WERI-Rb-1 (cell line): ENCODE results near the gene SLC6A8.

Experiments used
- DNase-seq: peaks from one replicate; pipeline ENCODE4 v3.0.0-alpha.2; 2020
- H3K27ac ChIP-seq: fragments of 250-450 bp; sonication (Bioruptor Pico); 2 replicates; pipeline ENCODE4 v1.5.1; 2020; ENCODE audit warnings: mild to moderate bottlenecking, moderate library complexity
- H3K27me3 ChIP-seq: fragments of 250-450 bp; sonication (Bioruptor Pico); 2 replicates; pipeline ENCODE4 v1.5.1; 2021; ENCODE audit warnings: mild to moderate bottlenecking, low read depth, moderate library complexity; ENCODE audit not compliant: insufficient read depth, severe bottlenecking
- H3K36me3 ChIP-seq: fragments of 250-450 bp; sonication (Bioruptor Pico); 2 replicates; pipeline ENCODE4 v1.5.1; 2020; ENCODE audit warnings: mild to moderate bottlenecking, moderate library complexity
- H3K4me3 ChIP-seq: 2 replicates; pipeline ENCODE4 v1.5.1; 2011; ENCODE audit warnings: low read depth, mild to moderate bottlenecking, control low read depth, low read length
- H3K9me3 ChIP-seq: fragments of 250-450 bp; sonication (Bioruptor Pico); 2 replicates; pipeline ENCODE4 v1.5.1; 2021; ENCODE audit warnings: mild to moderate bottlenecking, moderate library complexity; ENCODE audit not compliant: severe bottlenecking
- TF ChIP-seq, protein P1 (sequence below): IDR thresholded peaks from 2 replicates; pipeline ENCODE4 v1.5.1; 2011; ENCODE audit warnings: low read depth, mild to moderate bottlenecking, control low read depth, inconsistent platforms, low read length

Gene SLC6A8

DNA sequence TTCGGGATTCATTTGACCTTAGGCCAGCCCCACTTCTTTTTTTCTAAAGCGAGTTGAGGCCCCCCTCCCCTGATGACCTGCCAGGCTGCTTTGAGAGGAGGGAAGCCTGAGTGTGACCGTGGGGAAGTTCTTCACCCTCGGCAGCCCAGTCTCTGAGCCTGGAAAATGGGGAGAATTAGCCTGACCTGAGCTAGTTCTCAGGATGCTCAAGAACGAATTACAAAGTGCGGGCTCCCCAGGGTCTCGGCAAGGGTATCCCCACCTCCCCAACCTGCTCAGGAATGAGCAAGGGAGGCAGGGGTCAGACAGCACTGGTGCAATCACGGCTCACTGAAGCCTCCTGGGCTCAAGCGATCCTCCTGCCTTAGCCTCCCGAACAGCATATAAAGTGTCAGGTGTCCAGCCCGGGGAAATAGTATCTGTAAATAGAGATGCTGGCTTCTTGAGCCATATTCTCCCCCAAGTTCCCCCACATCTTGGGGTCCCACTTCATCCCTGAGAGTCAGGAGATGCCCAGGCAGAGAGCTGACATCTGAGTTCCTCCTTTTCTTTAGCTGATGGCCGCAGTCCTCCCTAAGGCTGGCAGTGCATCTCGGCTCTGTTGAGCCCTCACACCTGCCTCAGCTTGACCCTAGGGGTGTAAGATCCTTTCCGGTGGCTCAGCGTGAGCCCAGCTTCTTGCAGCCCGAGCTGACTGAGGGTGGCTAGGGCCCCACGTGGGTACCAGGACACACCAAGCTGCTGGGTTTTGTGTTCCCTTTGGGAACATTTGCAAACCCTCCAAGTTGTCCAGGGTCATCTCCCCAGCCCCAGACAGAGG is 39.2 kb upstream of the SLC6A8 start:
- H3K9me3 ChIP-seq = peaks cover 8% of the 10 kb centered on the region
- no peaks in the 10 kb centered on the region for H3K36me3 ChIP-seq
- H3K27ac ChIP-seq = no peak overlapping the region
- DNase-seq = no peak
- H3K4me3 ChIP-seq = no peak overlapping the region
- H3K27me3 ChIP-seq = peaks cover 11% of the 10 kb centered on the region
- TF ChIP-seq, protein P1, sequence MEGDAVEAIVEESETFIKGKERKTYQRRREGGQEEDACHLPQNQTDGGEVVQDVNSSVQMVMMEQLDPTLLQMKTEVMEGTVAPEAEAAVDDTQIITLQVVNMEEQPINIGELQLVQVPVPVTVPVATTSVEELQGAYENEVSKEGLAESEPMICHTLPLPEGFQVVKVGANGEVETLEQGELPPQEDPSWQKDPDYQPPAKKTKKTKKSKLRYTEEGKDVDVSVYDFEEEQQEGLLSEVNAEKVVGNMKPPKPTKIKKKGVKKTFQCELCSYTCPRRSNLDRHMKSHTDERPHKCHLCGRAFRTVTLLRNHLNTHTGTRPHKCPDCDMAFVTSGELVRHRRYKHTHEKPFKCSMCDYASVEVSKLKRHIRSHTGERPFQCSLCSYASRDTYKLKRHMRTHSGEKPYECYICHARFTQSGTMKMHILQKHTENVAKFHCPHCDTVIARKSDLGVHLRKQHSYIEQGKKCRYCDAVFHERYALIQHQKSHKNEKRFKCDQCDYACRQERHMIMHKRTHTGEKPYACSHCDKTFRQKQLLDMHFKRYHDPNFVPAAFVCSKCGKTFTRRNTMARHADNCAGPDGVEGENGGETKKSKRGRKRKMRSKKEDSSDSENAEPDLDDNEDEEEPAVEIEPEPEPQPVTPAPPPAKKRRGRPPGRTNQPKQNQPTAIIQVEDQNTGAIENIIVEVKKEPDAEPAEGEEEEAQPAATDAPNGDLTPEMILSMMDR = no peak

DNA sequence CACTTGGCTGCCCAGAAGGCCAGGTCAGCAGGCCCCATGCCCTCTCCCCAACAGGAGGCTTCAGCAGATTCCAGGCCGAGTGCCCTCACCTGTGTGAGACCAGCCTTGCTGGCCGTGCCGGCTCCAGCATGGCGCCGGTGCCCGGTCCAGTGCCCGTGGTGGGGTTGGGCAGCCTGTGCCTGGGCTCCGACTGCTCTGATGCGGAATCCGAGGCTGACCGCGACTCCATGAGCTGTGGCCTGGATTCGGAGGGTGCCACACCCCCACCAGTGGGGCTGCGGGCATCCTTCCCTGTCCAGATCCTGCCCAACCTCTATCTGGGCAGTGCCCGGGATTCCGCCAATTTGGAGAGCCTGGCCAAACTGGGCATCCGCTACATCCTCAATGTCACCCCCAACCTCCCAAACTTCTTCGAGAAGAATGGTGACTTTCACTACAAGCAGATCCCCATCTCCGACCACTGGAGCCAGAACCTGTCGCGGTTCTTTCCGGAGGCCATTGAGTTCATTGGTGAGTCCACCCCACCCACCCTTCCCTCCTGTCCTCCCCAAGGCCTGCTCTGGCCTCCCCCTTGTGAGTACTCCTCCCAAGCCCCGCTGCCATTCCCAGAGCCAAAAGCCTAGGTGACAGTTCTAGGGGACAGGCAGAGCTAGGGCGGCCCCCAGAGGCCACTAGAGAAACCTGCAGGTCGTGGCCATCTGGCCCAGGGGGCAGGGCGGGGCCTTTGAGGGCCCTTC is 38.4 kb upstream of the SLC6A8 start:
- H3K9me3 ChIP-seq = peaks cover 12% of the 10 kb centered on the region
- DNase-seq = peak; percentile 90
- peaks cover 7% of the 10 kb centered on the region for H3K27me3 ChIP-seq
- H3K36me3 ChIP-seq = no peaks in the 10 kb centered on the region
- TF ChIP-seq, protein P1 = peak; percentile 89
- H3K27ac ChIP-seq = peak overlapping the region; percentile 60
- no peak overlapping the region for H3K4me3 ChIP-seq

DNA sequence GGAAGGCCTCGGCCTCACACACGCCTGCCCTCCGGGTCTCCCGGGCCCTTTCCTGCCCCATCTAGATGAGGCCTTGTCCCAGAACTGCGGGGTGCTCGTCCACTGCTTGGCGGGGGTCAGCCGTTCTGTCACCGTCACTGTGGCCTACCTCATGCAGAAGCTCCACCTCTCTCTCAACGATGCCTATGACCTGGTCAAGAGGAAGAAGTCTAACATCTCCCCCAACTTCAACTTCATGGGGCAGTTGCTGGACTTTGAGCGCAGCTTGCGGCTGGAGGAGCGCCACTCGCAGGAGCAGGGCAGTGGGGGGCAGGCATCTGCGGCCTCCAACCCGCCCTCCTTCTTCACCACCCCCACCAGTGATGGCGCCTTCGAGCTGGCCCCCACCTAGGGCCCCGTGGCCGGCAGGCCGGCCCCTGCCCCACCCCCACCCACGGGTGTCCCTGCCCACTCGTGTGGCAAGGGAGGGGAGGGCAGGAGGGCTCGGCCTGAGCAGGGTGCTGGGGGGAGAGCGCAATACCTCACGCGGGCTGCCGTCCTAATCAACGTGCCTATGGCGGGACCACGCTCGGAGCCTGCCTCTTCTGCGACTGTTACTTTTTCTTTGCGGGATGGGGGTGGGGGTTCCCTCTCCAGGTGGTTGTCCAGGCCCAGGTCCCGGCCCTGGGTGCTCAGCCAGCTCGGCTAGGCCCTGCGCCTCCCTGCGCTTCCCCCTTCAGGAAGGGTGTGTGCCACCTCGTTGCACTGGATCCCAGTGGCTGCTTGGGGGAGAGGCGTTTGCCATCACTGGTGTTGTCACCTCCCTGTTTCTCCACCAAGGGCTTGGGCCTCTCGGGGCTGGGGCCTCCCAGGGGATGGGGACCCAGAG is 37.6 kb upstream of the SLC6A8 start:
- TF ChIP-seq, protein P1 = 0 out of 2 replicates have a peak, but pooled peaks have one; percentile 1
- H3K27ac ChIP-seq = peak overlapping the region; percentile 60
- H3K9me3 ChIP-seq = peaks cover 12% of the 10 kb centered on the region
- peak; percentile 15 for DNase-seq
- peaks cover 10% of the 10 kb centered on the region for H3K27me3 ChIP-seq
- H3K36me3 ChIP-seq = no peaks in the 10 kb centered on the region
- no peak overlapping the region for H3K4me3 ChIP-seq

DNA sequence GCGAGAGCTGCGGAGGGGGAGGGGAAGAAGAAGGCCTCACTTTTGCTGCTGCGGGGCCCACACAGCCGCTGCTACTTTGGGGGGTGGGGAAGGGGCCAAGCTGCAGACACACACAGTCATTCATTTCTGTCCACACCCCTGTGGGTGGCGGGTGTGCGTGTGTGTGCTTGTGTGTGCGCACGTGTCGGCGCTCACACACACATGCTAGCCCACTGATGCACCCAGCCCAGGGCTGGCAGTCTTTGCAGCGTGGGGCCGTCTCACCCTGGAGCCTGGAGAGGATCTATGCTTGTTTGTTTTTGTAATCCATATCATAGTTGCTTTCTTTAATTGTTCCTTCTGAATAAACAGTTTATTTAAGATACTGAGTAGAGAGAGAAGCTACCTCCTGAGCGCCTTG is 36.8 kb upstream of the SLC6A8 start:
- TF ChIP-seq, protein P1 = no peak
- H3K36me3 ChIP-seq = no peaks in the 10 kb centered on the region
- no peak for DNase-seq
- peaks cover 7% of the 10 kb centered on the region for H3K27me3 ChIP-seq
- peaks cover 12% of the 10 kb centered on the region for H3K9me3 ChIP-seq
- H3K27ac ChIP-seq = no peak overlapping the region
- H3K4me3 ChIP-seq = no peak overlapping the region

DNA sequence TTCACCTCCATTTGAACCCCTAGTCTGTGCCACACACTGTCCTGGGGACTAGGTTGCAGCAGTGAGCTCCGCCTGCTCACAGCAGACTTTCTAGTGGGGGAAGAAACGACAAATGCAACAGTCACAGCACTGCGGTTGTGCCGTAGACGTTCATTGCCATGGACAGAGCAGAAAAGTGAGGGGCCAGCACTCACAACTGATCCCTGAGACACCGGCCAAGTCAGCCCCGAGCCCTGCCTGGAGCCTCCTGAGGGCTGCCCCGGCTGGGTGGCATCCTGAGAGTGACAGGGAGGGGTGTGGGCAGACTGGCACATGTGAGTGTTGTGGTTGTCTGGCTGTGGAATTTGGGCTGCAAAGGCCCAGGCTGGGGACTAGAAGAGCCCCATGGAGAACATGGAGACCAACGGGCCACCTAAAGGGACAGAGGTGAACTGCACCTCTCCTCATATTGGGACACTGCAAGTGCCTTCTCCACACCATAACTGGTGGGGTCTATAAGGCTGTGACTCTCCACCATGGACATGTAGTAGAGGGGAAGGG is 36.1 kb upstream of the SLC6A8 start:
- DNase-seq = peak; percentile 56
- H3K36me3 ChIP-seq = no peaks in the 10 kb centered on the region
- H3K4me3 ChIP-seq = no peak overlapping the region
- TF ChIP-seq, protein P1 = peak; percentile 71
- no peak overlapping the region for H3K27ac ChIP-seq
- H3K9me3 ChIP-seq = peaks cover 12% of the 10 kb centered on the region
- H3K27me3 ChIP-seq = peaks cover 7% of the 10 kb centered on the region
